HepG2 (cell line): Measurements from ENCODE around the gene BCL2A1.

Experiments used
- GATA4 ChIP-seq: sonication (generic); IDR thresholded peaks from 2 replicates; pipeline ENCODE4 v1.6.1; 2016; ENCODE audit warnings: antibody characterized with exemption, low read depth, borderline replicate concordance
- HOXA9 ChIP-seq: sonication (generic); formaldehyde crosslinking; IDR thresholded peaks from 2 replicates; pipeline ENCODE4 v1.8.1; 2022; ENCODE audit warnings: missing genetic modification reagents, mild to moderate bottlenecking, moderate library complexity, borderline replicate concordance
- MAFF ChIP-seq: IDR thresholded peaks from 2 replicates; pipeline ENCODE4 v1.6.1; 2011; ENCODE audit warnings: low read depth, low read length, improper control_type of control experiment
- SIN3A ChIP-seq: IDR thresholded peaks from 2 replicates; pipeline ENCODE4 v1.6.1; 2011; ENCODE audit warnings: low read depth, mild to moderate bottlenecking, control low read depth, low read length, borderline replicate concordance
- ZBTB7A ChIP-seq: sonication (generic); formaldehyde crosslinking; IDR thresholded peaks from 2 replicates; pipeline ENCODE4 v1.8.0; 2022; ENCODE audit warnings: mild to moderate bottlenecking, missing genetic modification reagents
- ZNF33A ChIP-seq: sonication (generic); formaldehyde crosslinking; IDR thresholded peaks from 2 replicates; pipeline ENCODE4 v1.5.1; 2020; ENCODE audit warnings: missing genetic modification reagents, mild to moderate bottlenecking, moderate library complexity, borderline replicate concordance
- ZNF672 ChIP-seq: sonication (generic); formaldehyde crosslinking; IDR thresholded peaks from 2 replicates; pipeline ENCODE4 v1.8.1; 2022; ENCODE audit warnings: missing genetic modification reagents
- ZNF709 ChIP-seq: sonication (generic); formaldehyde crosslinking; IDR thresholded peaks from 2 replicates; pipeline ENCODE4 v1.5.0; 2020; ENCODE audit warnings: mild to moderate bottlenecking, missing genetic modification reagents
- TF ChIP-seq, protein P1 (sequence below): sonication (generic); formaldehyde crosslinking; IDR thresholded peaks from 2 replicates; pipeline ENCODE4 v1.4.0; 2020; ENCODE audit warnings: missing genetic modification reagents
- TF ChIP-seq, protein P2 (sequence below): IDR thresholded peaks from 2 replicates; pipeline ENCODE4 v1.6.1; 2016; ENCODE audit warnings: low read depth, missing genetic modification reagents, missing compliant biosample characterization
- TF ChIP-seq, protein P3 (sequence below): sonication (generic); formaldehyde crosslinking; IDR thresholded peaks from 2 replicates; pipeline ENCODE4 v1.5.0; 2020; ENCODE audit warnings: mild to moderate bottlenecking, missing genetic modification reagents, moderate library complexity

DNA sequence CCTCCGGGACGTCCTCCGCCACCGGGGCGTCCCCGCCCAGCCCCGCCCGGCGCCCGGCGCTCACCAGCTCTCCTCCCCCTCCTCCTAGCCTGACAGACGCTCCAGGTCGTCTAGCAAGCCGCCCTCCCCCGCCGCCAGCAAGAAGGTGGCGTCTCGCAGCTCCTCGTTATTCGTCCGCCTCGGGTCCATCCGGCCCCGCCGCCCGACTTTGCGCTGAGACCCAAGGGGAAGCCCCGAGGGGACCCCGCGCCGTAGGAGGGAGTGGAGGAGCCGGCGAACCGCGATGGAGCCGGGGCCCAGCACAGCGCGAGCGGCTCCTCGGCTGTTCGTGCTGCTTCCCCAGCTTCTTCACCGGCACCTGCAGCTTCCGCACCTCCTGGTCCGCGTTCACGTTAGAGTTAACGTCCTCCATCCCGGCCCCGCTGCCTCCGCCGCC lies 47.9 kb downstream of the BCL2A1 start:
- no peak; the same call in 1 of the 2 replicates for TF ChIP-seq ZNF709
- TF ChIP-seq MAFF = no peak
- TF ChIP-seq ZNF33A (CRISPR knock-in tag) = no peak
- TF ChIP-seq, protein P1, sequence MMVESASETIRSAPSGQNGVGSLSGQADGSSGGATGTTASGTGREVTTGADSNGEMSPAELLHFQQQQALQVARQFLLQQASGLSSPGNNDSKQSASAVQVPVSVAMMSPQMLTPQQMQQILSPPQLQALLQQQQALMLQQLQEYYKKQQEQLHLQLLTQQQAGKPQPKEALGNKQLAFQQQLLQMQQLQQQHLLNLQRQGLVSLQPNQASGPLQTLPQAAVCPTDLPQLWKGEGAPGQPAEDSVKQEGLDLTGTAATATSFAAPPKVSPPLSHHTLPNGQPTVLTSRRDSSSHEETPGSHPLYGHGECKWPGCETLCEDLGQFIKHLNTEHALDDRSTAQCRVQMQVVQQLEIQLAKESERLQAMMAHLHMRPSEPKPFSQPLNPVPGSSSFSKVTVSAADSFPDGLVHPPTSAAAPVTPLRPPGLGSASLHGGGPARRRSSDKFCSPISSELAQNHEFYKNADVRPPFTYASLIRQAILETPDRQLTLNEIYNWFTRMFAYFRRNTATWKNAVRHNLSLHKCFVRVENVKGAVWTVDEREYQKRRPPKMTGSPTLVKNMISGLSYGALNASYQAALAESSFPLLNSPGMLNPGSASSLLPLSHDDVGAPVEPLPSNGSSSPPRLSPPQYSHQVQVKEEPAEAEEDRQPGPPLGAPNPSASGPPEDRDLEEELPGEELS (CRISPR knock-in tag) = no peak; the same call in 1 of the 2 replicates
- TF ChIP-seq GATA4 = no peak
- no peak for TF ChIP-seq ZNF672 (CRISPR knock-in tag)
- TF ChIP-seq, protein P2, sequence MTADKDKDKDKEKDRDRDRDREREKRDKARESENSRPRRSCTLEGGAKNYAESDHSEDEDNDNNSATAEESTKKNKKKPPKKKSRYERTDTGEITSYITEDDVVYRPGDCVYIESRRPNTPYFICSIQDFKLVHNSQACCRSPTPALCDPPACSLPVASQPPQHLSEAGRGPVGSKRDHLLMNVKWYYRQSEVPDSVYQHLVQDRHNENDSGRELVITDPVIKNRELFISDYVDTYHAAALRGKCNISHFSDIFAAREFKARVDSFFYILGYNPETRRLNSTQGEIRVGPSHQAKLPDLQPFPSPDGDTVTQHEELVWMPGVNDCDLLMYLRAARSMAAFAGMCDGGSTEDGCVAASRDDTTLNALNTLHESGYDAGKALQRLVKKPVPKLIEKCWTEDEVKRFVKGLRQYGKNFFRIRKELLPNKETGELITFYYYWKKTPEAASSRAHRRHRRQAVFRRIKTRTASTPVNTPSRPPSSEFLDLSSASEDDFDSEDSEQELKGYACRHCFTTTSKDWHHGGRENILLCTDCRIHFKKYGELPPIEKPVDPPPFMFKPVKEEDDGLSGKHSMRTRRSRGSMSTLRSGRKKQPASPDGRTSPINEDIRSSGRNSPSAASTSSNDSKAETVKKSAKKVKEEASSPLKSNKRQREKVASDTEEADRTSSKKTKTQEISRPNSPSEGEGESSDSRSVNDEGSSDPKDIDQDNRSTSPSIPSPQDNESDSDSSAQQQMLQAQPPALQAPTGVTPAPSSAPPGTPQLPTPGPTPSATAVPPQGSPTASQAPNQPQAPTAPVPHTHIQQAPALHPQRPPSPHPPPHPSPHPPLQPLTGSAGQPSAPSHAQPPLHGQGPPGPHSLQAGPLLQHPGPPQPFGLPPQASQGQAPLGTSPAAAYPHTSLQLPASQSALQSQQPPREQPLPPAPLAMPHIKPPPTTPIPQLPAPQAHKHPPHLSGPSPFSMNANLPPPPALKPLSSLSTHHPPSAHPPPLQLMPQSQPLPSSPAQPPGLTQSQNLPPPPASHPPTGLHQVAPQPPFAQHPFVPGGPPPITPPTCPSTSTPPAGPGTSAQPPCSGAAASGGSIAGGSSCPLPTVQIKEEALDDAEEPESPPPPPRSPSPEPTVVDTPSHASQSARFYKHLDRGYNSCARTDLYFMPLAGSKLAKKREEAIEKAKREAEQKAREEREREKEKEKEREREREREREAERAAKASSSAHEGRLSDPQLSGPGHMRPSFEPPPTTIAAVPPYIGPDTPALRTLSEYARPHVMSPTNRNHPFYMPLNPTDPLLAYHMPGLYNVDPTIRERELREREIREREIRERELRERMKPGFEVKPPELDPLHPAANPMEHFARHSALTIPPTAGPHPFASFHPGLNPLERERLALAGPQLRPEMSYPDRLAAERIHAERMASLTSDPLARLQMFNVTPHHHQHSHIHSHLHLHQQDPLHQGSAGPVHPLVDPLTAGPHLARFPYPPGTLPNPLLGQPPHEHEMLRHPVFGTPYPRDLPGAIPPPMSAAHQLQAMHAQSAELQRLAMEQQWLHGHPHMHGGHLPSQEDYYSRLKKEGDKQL (CRISPR knock-in tag) = 0 out of 2 replicates have a peak, but pooled peaks have one; percentile 36
- TF ChIP-seq SIN3A = no peak
- TF ChIP-seq, protein P3, sequence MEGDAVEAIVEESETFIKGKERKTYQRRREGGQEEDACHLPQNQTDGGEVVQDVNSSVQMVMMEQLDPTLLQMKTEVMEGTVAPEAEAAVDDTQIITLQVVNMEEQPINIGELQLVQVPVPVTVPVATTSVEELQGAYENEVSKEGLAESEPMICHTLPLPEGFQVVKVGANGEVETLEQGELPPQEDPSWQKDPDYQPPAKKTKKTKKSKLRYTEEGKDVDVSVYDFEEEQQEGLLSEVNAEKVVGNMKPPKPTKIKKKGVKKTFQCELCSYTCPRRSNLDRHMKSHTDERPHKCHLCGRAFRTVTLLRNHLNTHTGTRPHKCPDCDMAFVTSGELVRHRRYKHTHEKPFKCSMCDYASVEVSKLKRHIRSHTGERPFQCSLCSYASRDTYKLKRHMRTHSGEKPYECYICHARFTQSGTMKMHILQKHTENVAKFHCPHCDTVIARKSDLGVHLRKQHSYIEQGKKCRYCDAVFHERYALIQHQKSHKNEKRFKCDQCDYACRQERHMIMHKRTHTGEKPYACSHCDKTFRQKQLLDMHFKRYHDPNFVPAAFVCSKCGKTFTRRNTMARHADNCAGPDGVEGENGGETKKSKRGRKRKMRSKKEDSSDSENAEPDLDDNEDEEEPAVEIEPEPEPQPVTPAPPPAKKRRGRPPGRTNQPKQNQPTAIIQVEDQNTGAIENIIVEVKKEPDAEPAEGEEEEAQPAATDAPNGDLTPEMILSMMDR (CRISPR knock-in tag) = no peak
- TF ChIP-seq HOXA9 (CRISPR knock-in tag) = no peak
- no peak for TF ChIP-seq ZBTB7A (CRISPR knock-in tag)
